PFSK-1 (cell line): ENCODE data around the gene MYL5.

Experiments
- FOXP2 ChIP-seq: optimal IDR thresholded peaks from 2 replicates; pipeline ENCODE3; 2011; ENCODE audit warnings: borderline replicate concordance, control low read depth, inconsistent platforms; ENCODE audit not compliant: insufficient read depth; ENCODE audit errors: extremely low read length, extremely low read depth
- POLR2AphosphoS5 ChIP-seq: IDR thresholded peaks from 2 replicates; pipeline ENCODE4 v1.6.1; 2012; ENCODE audit warnings: low read depth, mild to moderate bottlenecking, control low read depth, low read length, moderate library complexity
- SIN3A ChIP-seq: IDR thresholded peaks from 2 replicates; pipeline ENCODE4 v1.6.1; 2012; ENCODE audit warnings: mild to moderate bottlenecking, low read length, moderate library complexity, borderline replicate concordance; ENCODE audit not compliant: insufficient read depth
- TAF1 ChIP-seq: IDR thresholded peaks from 2 replicates; pipeline ENCODE4 v1.6.1; 2012; ENCODE audit warnings: low read length, control low read depth, borderline replicate concordance; ENCODE audit not compliant: insufficient read depth
- TF ChIP-seq, protein P1 (sequence below), 2 experiments: IDR thresholded peaks; 2 replicates each; pipeline versions ENCODE4 v1.6.1 to v1.8.0; 2011 to 2012; ENCODE audit warnings: low read depth in 2 of 2, low read length in 2 of 2, control low read depth in 1 of 2, inconsistent platforms in 1 of 2, mild to moderate bottlenecking in 1 of 2, moderate library complexity in 1 of 2; ENCODE audit not compliant: insufficient read depth in 1 of 2

The MYL5 gene

DNA sequence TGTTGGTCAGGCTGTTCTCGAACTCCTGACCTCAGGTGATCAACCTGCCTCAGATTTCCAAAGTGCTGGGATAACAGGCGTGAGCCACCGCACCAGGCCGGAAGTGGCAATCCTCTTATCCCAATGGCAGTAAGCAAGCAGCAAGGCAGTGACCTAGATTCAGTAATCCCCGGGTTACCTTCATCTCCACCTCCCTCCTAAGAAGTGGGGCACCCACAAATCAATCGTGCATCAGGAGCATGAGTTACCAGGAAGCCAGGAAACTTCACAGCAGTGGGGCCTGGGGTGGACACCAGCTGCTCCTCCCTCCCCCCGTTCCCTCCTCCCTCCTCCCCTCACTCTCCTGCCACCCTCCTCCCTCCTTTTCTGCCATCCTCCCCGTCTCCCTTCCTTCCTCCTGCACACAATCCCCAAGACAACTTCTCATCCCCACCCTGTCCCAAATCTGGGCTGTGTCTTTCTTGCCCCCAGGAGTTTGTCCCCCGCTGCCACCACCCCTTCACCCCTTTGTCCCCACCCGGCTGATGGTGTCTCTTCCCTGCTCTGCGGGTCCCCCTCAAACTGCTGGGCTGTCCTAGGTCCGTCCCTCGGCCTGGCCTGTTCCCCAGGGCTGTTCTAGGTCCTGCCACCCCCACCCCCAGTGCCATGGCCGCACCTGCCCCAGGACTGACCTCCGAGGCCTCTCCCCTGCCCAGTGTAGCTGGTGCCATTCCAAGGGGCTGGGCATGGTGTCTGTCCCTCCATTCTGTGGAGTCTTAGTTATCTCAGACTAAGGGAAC lies 46.8 kb upstream of the MYL5 start:
- TF ChIP-seq TAF1 (no peak), FOXP2 (no peak), SIN3A (no peak), POLR2AphosphoS5 (no peak)
- TF ChIP-seq, protein P1, sequence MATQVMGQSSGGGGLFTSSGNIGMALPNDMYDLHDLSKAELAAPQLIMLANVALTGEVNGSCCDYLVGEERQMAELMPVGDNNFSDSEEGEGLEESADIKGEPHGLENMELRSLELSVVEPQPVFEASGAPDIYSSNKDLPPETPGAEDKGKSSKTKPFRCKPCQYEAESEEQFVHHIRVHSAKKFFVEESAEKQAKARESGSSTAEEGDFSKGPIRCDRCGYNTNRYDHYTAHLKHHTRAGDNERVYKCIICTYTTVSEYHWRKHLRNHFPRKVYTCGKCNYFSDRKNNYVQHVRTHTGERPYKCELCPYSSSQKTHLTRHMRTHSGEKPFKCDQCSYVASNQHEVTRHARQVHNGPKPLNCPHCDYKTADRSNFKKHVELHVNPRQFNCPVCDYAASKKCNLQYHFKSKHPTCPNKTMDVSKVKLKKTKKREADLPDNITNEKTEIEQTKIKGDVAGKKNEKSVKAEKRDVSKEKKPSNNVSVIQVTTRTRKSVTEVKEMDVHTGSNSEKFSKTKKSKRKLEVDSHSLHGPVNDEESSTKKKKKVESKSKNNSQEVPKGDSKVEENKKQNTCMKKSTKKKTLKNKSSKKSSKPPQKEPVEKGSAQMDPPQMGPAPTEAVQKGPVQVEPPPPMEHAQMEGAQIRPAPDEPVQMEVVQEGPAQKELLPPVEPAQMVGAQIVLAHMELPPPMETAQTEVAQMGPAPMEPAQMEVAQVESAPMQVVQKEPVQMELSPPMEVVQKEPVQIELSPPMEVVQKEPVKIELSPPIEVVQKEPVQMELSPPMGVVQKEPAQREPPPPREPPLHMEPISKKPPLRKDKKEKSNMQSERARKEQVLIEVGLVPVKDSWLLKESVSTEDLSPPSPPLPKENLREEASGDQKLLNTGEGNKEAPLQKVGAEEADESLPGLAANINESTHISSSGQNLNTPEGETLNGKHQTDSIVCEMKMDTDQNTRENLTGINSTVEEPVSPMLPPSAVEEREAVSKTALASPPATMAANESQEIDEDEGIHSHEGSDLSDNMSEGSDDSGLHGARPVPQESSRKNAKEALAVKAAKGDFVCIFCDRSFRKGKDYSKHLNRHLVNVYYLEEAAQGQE (IDR thresholded peaks at IDR 0.05; ENCODE audit: insufficient read depth in 1 of 2, low read depth in 2 of 2, low read length in 2 of 2): no peak

DNA sequence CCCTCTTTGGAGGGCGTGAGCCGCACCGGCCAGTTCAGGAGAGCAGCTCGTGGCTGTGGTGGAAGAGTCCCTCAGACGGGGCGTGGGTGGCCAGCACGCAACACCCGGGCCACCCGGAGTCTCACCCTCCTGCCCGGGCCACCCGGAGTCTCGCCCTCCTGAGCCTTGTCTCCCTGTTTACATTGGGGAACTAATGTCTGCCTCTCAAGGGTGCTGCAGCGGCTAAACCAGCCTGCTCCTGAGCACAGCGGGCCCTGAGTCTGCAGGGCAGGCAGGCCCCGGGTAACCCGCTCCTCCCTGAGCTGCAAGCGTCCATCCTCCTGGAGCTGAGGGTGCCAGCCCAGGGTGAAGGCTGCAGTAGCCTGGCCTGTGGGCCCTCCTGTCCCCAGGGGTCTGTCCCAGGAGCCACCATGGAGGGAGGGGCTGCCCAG lies 46.0 kb upstream of the MYL5 start:
- TF ChIP-seq POLR2AphosphoS5 (no peak), SIN3A (no peak), TAF1 (no peak), FOXP2 (no peak)
- TF ChIP-seq, protein P1 (IDR thresholded peaks at IDR 0.05; ENCODE audit: insufficient read depth in 1 of 2, low read depth in 2 of 2, low read length in 2 of 2): no peak

DNA sequence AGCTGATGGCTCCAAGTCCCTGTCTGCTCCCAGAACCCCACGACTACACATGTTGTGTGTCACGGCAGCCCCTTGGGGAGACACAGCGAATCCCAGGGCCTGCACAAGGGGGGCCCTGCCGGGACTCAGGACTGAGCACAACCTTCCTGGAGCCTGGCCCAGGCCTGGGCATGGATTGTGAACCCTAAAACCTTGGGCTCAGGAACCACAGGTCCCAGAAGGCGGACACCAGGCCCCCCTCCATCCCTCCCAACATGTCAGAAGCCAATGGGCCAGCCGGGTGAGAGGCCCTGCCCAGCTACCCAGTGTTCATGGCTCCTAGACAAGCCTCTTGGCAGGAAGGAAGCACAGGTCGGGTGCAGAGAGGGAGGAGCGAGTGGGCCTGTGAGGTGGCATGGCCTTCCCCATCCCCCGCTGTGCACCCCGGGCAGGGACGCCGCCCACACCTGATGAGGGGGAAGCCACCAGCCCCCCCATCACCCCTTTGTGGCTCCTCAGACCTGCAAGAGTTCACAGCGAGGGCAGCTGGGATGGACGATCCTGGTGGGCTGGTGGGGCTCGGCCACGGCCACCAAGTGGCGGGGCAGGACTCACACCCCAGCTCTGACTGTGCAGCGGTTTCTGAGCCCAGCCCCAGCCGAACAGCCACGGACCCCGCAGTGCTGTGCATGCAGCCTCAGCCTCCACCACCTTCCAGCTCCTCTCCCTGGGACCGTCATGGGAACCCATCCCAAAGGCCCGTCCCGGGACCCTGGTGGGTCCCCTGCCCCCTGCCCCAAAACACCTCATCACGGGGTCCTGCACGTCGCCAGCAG lies 45.3 kb upstream of the MYL5 start:
- TF ChIP-seq SIN3A: no peak
- TF ChIP-seq FOXP2: no peak
- TF ChIP-seq POLR2AphosphoS5: no peak
- no peak for TF ChIP-seq TAF1
- TF ChIP-seq, protein P1 (IDR thresholded peaks at IDR 0.05; ENCODE audit: insufficient read depth in 1 of 2, low read depth in 2 of 2, low read length in 2 of 2): no peak

DNA sequence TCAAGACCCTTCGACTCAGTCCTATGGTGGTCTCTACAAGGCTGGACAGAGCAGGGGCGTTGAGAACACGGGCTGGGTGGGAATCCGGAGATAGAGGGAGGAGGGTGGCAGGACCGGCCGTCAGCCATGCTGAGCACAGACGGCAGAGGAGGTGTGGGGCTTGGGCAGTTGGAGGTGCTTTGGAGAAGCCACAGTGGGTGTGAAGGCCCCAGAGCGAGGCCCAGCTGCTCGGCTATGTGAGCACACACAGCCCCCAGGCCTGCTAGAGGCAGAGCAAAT lies 44.8 kb upstream of the MYL5 start:
- no peak for TF ChIP-seq FOXP2
- no peak for TF ChIP-seq SIN3A
- no peak for TF ChIP-seq TAF1
- no peak for TF ChIP-seq POLR2AphosphoS5
- TF ChIP-seq, protein P1 (IDR thresholded peaks at IDR 0.05; ENCODE audit: insufficient read depth in 1 of 2, low read depth in 2 of 2, low read length in 2 of 2): no peak
